ENCODE measurements around the gene CKAP4.
"Not testable (repeated sequence)": the region's sequence is repeated elsewhere in the genome, so short reads cannot be mapped to it uniquely, and the experiment has no call there.

Gene CKAP4

GRCh38 chr12:106286576-106287162, 38.8 kb upstream of the CKAP4 start:
- WGBS, 2 experiments (ENCODE audit: insufficient coverage in 2 of 2) = 93 to 94% methylated on average over 8 to 12 of the region's 14 CpGs
- not testable (repeated sequence) for H3K4me3 ChIP-seq (ENCODE audit: extremely low read depth, insufficient read depth, low read length, poor library complexity, severe bottlenecking); H3K27ac ChIP-seq (ENCODE audit: low read depth, low read length, severe bottlenecking); H3K4me1 ChIP-seq (ENCODE audit: control insufficient read depth, insufficient read depth, low read length, poor library complexity, severe bottlenecking); H3K9me3 ChIP-seq (ENCODE audit: control insufficient read depth, low read length); H3K36me3 ChIP-seq (ENCODE audit: control insufficient read depth, insufficient read depth, low read length)

- peaks cover 6% of the 10 kb centered on the region for H3K4me1 ChIP-seq (ENCODE audit: control insufficient read depth, insufficient read depth, low read length, poor library complexity, severe bottlenecking)
- H3K4me3 ChIP-seq (ENCODE audit: extremely low read depth, insufficient read depth, low read length, poor library complexity, severe bottlenecking) = no peak overlapping the region
- H3K27ac ChIP-seq (ENCODE audit: low read depth, low read length, severe bottlenecking) = no peak overlapping the region
- no peaks in the 10 kb centered on the region for H3K36me3 ChIP-seq (ENCODE audit: control insufficient read depth, insufficient read depth, low read length)
- WGBS, 2 experiments (ENCODE audit: insufficient coverage in 2 of 2) = 88 to 90% methylated on average over 3 of the region's 4 CpGs
- H3K9me3 ChIP-seq (ENCODE audit: control insufficient read depth, low read length) = peaks cover 5% of the 10 kb centered on the region
Observed at GRCh38 chr12:106285982-106286381, 38.2 kb upstream of the CKAP4 start.

GRCh38 chr12:106284358-106285105, 36.7 kb upstream of the CKAP4 start:
- H3K4me3 ChIP-seq (ENCODE audit: extremely low read depth, insufficient read depth, low read length, poor library complexity, severe bottlenecking) = no peak overlapping the region
- peaks cover 5% of the 10 kb centered on the region for H3K9me3 ChIP-seq (ENCODE audit: control insufficient read depth, low read length)
- H3K36me3 ChIP-seq (ENCODE audit: control insufficient read depth, insufficient read depth, low read length) = no peaks in the 10 kb centered on the region
- WGBS, 2 experiments (ENCODE audit: insufficient coverage in 2 of 2) = 90 to 92% methylated on average over 10 of the region's 10 CpGs
- no peak overlapping the region for H3K27ac ChIP-seq (ENCODE audit: low read depth, low read length, severe bottlenecking)
- peaks cover 6% of the 10 kb centered on the region for H3K4me1 ChIP-seq (ENCODE audit: control insufficient read depth, insufficient read depth, low read length, poor library complexity, severe bottlenecking)

- H3K9me3 ChIP-seq (ENCODE audit: control insufficient read depth, low read length) = peaks cover 5% of the 10 kb centered on the region
- no peaks in the 10 kb centered on the region for H3K36me3 ChIP-seq (ENCODE audit: control insufficient read depth, insufficient read depth, low read length)
- H3K4me3 ChIP-seq (ENCODE audit: extremely low read depth, insufficient read depth, low read length, poor library complexity, severe bottlenecking) = no peak overlapping the region
- WGBS, 2 experiments (ENCODE audit: insufficient coverage in 2 of 2) = 30 to 42% methylated on average over 4 to 6 of the region's 7 CpGs
- H3K27ac ChIP-seq (ENCODE audit: low read depth, low read length, severe bottlenecking) = no peak overlapping the region
- H3K4me1 ChIP-seq (ENCODE audit: control insufficient read depth, insufficient read depth, low read length, poor library complexity, severe bottlenecking) = no peaks in the 10 kb centered on the region
Observed at GRCh38 chr12:106282457-106283097, 34.8 kb upstream of the CKAP4 start.

- 68 to 90% methylated on average over 2 of the region's 4 CpGs for WGBS, 2 experiments (ENCODE audit: insufficient coverage in 2 of 2)
Observed at GRCh38 chr12:106281804-106282203, 34.0 kb upstream of the CKAP4 start.

GRCh38 chr12:106281056-106281782, 33.4 kb upstream of the CKAP4 start:
- peaks cover 5% of the 10 kb centered on the region for H3K9me3 ChIP-seq (ENCODE audit: control insufficient read depth, low read length)
- H3K4me1 ChIP-seq (ENCODE audit: control insufficient read depth, insufficient read depth, low read length, poor library complexity, severe bottlenecking) = no peaks in the 10 kb centered on the region
- H3K4me3 ChIP-seq (ENCODE audit: extremely low read depth, insufficient read depth, low read length, poor library complexity, severe bottlenecking) = no peak overlapping the region
- no CpG with 5 or more reads among the region's 3 CpGs for WGBS, 2 experiments (ENCODE audit: insufficient coverage in 2 of 2)
- H3K27ac ChIP-seq (ENCODE audit: low read depth, low read length, severe bottlenecking) = no peak overlapping the region
- H3K36me3 ChIP-seq (ENCODE audit: control insufficient read depth, insufficient read depth, low read length) = no peaks in the 10 kb centered on the region

More at GRCh38 chr12:106281804-106282203, 34.0 kb upstream of the CKAP4 start:
- H3K4me3 ChIP-seq (ENCODE audit: extremely low read depth, insufficient read depth, low read length, poor library complexity, severe bottlenecking) = no peak overlapping the region
- no peaks in the 10 kb centered on the region for H3K36me3 ChIP-seq (ENCODE audit: control insufficient read depth, insufficient read depth, low read length)
- no peak overlapping the region for H3K27ac ChIP-seq (ENCODE audit: low read depth, low read length, severe bottlenecking)
- H3K4me1 ChIP-seq (ENCODE audit: control insufficient read depth, insufficient read depth, low read length, poor library complexity, severe bottlenecking) = no peaks in the 10 kb centered on the region
- peaks cover 5% of the 10 kb centered on the region for H3K9me3 ChIP-seq (ENCODE audit: control insufficient read depth, low read length)

GRCh38 chr12:106280106-106280505, 32.3 kb upstream of the CKAP4 start:
- Histone ChIP-seq H3K36me3 (ENCODE audit: control insufficient read depth, insufficient read depth, low read length) (no peaks in the 10 kb centered on the region), H3K4me1 (ENCODE audit: control insufficient read depth, insufficient read depth, low read length, poor library complexity, severe bottlenecking) (no peaks in the 10 kb centered on the region), H3K9me3 (ENCODE audit: control insufficient read depth, low read length) (peaks cover 5% of the 10 kb centered on the region), H3K27ac (ENCODE audit: low read depth, low read length, severe bottlenecking) (no peak overlapping the region), H3K4me3 (ENCODE audit: extremely low read depth, insufficient read depth, low read length, poor library complexity, severe bottlenecking) (no peak overlapping the region)
- 95 to 100% methylated on average over 2 of the region's 4 CpGs for WGBS, 2 experiments (ENCODE audit: insufficient coverage in 2 of 2)

- H3K27ac ChIP-seq (ENCODE audit: low read depth, low read length, severe bottlenecking) = no peak overlapping the region
- H3K9me3 ChIP-seq (ENCODE audit: control insufficient read depth, low read length) = no peaks in the 10 kb centered on the region
- H3K4me3 ChIP-seq (ENCODE audit: extremely low read depth, insufficient read depth, low read length, poor library complexity, severe bottlenecking) = no peak overlapping the region
- 92 to 100% methylated on average over 1 to 2 of the region's 4 CpGs for WGBS, 2 experiments (ENCODE audit: insufficient coverage in 2 of 2)
- H3K4me1 ChIP-seq (ENCODE audit: control insufficient read depth, insufficient read depth, low read length, poor library complexity, severe bottlenecking) = no peaks in the 10 kb centered on the region
- no peaks in the 10 kb centered on the region for H3K36me3 ChIP-seq (ENCODE audit: control insufficient read depth, insufficient read depth, low read length)
Observed at GRCh38 chr12:106276032-106276740, 28.4 kb upstream of the CKAP4 start.

- no peak overlapping the region for H3K4me3 ChIP-seq (ENCODE audit: extremely low read depth, insufficient read depth, low read length, poor library complexity, severe bottlenecking)
- no peaks in the 10 kb centered on the region for H3K36me3 ChIP-seq (ENCODE audit: control insufficient read depth, insufficient read depth, low read length)
- no peaks in the 10 kb centered on the region for H3K9me3 ChIP-seq (ENCODE audit: control insufficient read depth, low read length)
- no peaks in the 10 kb centered on the region for H3K4me1 ChIP-seq (ENCODE audit: control insufficient read depth, insufficient read depth, low read length, poor library complexity, severe bottlenecking)
- H3K27ac ChIP-seq (ENCODE audit: low read depth, low read length, severe bottlenecking) = no peak overlapping the region
- 77 to 100% methylated on average over 1 to 4 of the region's 9 CpGs for WGBS, 2 experiments (ENCODE audit: insufficient coverage in 2 of 2)
Observed at GRCh38 chr12:106275458-106275857, 27.6 kb upstream of the CKAP4 start.

- Histone ChIP-seq H3K27ac (ENCODE audit: low read depth, low read length, severe bottlenecking) (no peak overlapping the region), H3K4me1 (ENCODE audit: control insufficient read depth, insufficient read depth, low read length, poor library complexity, severe bottlenecking) (no peaks in the 10 kb centered on the region), H3K4me3 (ENCODE audit: extremely low read depth, insufficient read depth, low read length, poor library complexity, severe bottlenecking) (no peak overlapping the region), H3K36me3 (ENCODE audit: control insufficient read depth, insufficient read depth, low read length) (no peaks in the 10 kb centered on the region), H3K9me3 (ENCODE audit: control insufficient read depth, low read length) (no peaks in the 10 kb centered on the region)
- 86 to 90% methylated on average over 3 to 4 of the region's 7 CpGs for WGBS, 2 experiments (ENCODE audit: insufficient coverage in 2 of 2)
Observed at GRCh38 chr12:106274575-106275121, 26.8 kb upstream of the CKAP4 start.
